ENCODE measurements around the gene TBRG4. TPM values are rescaled to one million over a fixed set of nuclear protein-coding genes. Genes with fewer than 3 reads are reported as not detected.

The TBRG4 gene
- total and polyA plus RNA-seq, 3 donors from 2014 or later = 75.7 to 82.8 (median 82.7) TPM

DNA sequence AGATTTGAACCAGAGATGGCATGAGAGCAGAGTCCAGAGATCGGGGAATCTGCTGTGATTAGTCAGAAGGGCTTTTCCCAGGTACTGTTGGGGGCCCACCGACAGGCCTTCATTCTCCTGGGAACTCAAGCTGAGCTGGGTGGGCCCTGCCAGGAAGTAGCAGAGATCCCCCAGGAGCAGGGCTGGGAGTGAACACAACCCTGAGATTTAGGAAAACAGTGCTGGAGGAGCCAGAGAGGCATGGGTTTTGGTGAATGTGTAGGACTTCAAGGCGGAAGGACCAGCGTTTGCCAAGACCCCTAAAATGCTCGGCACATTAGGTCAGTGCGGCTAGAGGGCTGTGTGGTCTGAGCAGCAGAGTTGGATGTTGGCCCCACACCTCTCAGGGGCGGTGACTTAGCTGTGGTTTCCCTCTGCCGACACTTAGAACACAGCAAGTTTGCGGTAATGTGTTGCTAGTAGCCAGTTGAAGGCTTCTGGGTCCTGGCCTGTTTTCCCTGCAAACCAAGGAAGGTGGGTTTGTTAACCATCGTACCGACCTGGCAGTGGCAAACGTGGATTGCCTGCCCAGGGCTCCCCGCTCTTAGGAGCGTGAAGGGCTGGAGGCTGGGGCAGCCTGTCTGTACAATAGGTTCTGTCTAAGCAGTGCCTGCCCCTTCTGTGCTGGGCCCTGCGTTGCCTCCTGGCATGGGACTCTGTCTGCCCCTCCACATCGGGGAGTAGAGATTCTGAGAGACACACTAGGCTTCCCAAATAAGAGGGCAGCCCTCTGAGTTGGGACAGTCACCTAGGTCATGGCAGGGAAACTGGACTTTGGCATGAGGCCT is 36.8 kb downstream of the TBRG4 start:
- TF ChIP-seq, protein P1, sequence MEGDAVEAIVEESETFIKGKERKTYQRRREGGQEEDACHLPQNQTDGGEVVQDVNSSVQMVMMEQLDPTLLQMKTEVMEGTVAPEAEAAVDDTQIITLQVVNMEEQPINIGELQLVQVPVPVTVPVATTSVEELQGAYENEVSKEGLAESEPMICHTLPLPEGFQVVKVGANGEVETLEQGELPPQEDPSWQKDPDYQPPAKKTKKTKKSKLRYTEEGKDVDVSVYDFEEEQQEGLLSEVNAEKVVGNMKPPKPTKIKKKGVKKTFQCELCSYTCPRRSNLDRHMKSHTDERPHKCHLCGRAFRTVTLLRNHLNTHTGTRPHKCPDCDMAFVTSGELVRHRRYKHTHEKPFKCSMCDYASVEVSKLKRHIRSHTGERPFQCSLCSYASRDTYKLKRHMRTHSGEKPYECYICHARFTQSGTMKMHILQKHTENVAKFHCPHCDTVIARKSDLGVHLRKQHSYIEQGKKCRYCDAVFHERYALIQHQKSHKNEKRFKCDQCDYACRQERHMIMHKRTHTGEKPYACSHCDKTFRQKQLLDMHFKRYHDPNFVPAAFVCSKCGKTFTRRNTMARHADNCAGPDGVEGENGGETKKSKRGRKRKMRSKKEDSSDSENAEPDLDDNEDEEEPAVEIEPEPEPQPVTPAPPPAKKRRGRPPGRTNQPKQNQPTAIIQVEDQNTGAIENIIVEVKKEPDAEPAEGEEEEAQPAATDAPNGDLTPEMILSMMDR (IDR thresholded peaks at IDR 0.05) = no peak
- TF ChIP-seq POLR2A (IDR thresholded peaks at IDR 0.05) = no peak
- 79 to 85% methylated on average over 16 of the region's 16 CpGs for WGBS, 2 donors
- intact Hi-C loops (cut with DNase I; ENCODE audit: low total_unique reads) = no loop called here
- Histone ChIP-seq H3K4me1 (peaks cover 4% of the 10 kb centered on the region), H3K4me3 (no peak overlapping the region), H3K9me3 (no peaks in the 10 kb centered on the region), H3K36me3 (ENCODE audit: low read depth, missing control alignments) (no peaks in the 10 kb centered on the region), H3K27ac (no peak overlapping the region), H3K27me3 (no peaks in the 10 kb centered on the region)
- no peak for DNase-seq

DNA sequence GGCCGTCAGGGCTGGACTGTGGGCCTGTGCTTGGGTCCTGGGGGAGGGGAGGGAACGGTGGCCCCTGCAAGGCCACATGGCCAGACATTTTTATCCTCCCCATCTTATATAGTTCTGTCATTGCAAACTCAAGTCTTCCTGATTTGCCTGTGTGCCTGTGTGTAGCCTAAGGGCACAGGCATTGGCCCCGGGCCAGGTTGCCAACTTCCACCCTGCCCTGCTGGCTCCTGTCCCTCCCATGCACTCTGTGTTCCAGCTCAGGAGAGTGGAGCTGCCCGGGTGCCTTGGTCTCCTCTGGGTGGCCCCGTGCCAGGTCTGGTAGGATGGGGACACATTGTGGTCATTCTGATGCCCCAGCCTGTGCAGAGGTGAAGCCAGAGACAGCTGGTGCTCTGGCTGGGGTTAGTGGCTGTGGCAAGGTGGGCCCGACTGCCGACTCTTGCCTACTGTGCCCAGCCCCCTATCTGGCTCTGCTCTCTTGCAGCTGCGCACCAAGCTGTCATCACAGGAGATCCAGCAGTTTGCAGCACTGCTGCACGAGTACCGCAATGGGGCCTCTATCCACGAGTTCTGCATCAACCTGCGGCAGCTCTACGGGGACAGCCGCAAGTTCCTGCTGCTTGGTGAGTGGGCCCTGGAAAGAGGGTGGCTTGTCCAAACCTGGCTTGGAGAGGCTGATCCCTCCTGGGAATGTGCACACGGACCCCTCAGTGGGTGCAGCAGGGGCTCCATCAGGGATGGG is 37.5 kb downstream of the TBRG4 start:
- DNase-seq = peak; percentile 79
- Histone ChIP-seq H3K36me3 (ENCODE audit: low read depth, missing control alignments) (no peaks in the 10 kb centered on the region), H3K27me3 (no peaks in the 10 kb centered on the region), H3K4me3 (no peak overlapping the region), H3K27ac (no peak overlapping the region), H3K4me1 (peaks cover 4% of the 10 kb centered on the region), H3K9me3 (no peaks in the 10 kb centered on the region)
- WGBS, 2 donors = 73 to 76% methylated on average over 9 to 15 of the region's 15 CpGs
- TF ChIP-seq, protein P1 (IDR thresholded peaks at IDR 0.05) = no peak
- no peak for TF ChIP-seq POLR2A (IDR thresholded peaks at IDR 0.05)
- intact Hi-C loops (cut with DNase I; ENCODE audit: low total_unique reads) = no loop called here

DNA sequence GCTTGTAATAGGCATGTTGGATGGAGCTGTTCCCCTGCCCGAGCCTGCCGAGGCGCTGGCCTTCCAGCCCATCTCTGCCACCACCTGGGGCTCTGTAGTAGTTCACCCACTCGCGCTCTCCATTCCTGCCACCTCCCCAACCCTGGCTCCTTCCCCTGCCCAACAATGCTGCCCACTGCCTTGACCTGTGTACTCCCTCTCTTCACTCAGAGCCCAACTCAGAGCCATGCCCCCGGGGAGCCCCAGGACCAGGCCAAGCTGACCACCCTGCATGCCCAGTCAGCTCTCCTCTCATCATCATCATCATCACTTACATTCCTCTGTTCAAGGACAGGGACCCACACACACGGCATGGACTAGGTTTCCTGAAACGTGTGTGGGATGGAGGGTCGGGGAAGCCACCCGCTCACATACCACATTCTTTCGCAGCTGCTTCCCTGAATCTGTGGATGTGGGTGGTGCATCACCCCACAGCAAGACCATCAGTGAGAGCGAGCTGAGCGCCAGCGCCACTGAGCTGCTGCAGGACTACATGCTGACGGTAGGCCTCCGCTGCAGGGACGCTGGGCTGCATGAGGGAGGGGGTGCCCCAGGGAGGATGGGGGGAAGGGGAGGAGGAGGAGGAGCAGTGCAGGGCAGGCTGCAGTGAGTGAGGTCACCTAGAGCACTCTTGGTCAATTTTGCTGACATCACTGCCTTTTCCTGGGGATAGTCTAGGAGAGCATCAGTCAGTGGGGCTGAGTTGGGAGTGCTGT is 38.3 kb downstream of the TBRG4 start:
- Histone ChIP-seq H3K4me1 (peaks cover 4% of the 10 kb centered on the region), H3K27me3 (no peaks in the 10 kb centered on the region), H3K9me3 (no peaks in the 10 kb centered on the region), H3K4me3 (no peak overlapping the region), H3K36me3 (ENCODE audit: low read depth, missing control alignments) (no peaks in the 10 kb centered on the region), H3K27ac (no peak overlapping the region)
- TF ChIP-seq POLR2A (IDR thresholded peaks at IDR 0.05) = no peak
- TF ChIP-seq, protein P1 (IDR thresholded peaks at IDR 0.05) = no peak
- no peak for DNase-seq
- WGBS, 2 donors = 81 to 83% methylated on average over 11 to 17 of the region's 17 CpGs
- intact Hi-C loops (cut with DNase I; ENCODE audit: low total_unique reads) = no loop called here

DNA sequence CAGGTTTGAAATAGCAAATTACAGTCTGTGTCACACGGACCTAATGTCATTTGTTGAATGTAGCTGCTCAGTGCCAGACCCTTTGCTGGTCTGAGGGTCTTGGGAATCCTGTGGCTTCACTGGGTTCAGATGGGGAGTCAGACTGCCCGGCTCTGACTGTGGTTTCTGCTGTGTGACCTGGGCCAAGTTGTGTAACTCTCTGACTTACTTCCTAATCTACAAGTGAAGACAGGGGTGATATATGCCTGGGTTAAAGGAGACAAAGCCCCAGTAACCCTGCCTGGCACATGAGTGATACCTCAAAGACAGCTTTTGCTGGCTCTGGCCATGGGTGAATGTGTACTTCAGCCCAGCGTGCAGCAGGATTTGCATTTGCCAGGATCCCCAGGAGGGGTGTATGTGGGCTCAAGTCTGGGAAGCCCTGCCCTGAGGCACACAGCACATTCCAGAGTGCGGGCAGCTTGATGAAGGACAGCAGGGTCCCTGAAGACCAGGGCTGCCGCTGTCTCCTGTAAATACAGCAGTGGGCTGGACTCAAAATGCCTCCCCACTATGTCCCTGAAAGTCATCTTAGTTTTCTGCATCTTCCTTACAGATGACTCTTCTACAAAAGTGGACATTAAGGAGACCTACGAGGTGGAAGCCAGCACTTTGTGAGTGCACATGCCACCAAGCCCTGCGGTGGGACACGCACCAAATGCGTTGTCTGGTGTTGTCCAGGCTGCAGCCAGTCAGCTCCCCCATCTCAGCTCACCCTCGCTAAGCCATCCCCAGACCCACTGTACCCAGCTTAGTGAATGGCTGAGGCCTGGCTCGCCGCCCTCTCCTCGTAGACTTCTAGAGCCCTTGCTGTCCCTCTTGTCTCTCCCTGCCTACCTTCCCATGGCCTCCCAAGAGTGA is 39.1 kb downstream of the TBRG4 start:
- H3K4me3 ChIP-seq = no peak overlapping the region
- peaks cover 4% of the 10 kb centered on the region for H3K4me1 ChIP-seq
- H3K9me3 ChIP-seq = no peaks in the 10 kb centered on the region
- H3K27me3 ChIP-seq = no peaks in the 10 kb centered on the region
- no peaks in the 10 kb centered on the region for H3K36me3 ChIP-seq (ENCODE audit: low read depth, missing control alignments)
- 84 to 92% methylated on average over 13 of the region's 13 CpGs for WGBS, 2 donors
- intact Hi-C loops (cut with DNase I; ENCODE audit: low total_unique reads) = no loop called here
- H3K27ac ChIP-seq = no peak overlapping the region
- TF ChIP-seq POLR2A (IDR thresholded peaks at IDR 0.05) = no peak
- TF ChIP-seq, protein P1 (IDR thresholded peaks at IDR 0.05) = no peak
- no peak for DNase-seq
